K562 (cell line): ENCODE measurements around the gene AMN1. TPM values are rescaled to one million over a fixed set of nuclear protein-coding genes. Genes with fewer than 3 reads are reported as not detected.
"Not testable (repeated sequence)": the region's sequence is repeated elsewhere in the genome, so short reads cannot be mapped to it uniquely, and the experiment has no call there.

Experiments
- ARID2 ChIP-seq: fragments of 450-650 bp; IDR thresholded peaks from 2 replicates; pipeline ENCODE4 v1.6.1; 2017; ENCODE audit warnings: antibody characterized with exemption, mild to moderate bottlenecking
- ARNT ChIP-seq, 2 experiments: fragments of 450-650 bp; IDR thresholded peaks; 2 replicates each; pipeline ENCODE4 v1.6.1; 2016; ENCODE audit warnings: mild to moderate bottlenecking in 1 of 2
- EP400 ChIP-seq: fragments of 450-650 bp; IDR thresholded peaks from 2 replicates; pipeline ENCODE4 v1.6.1; 2017; ENCODE audit warnings: antibody characterized with exemption, mild to moderate bottlenecking, moderate library complexity
- FOXK2 ChIP-seq, 2 experiments: fragments of 450-650 bp; IDR thresholded peaks in 1 of 2; conservative IDR thresholded peaks in 1 of 2; 2 replicates each; pipeline ENCODE4 v1.6.1; 2016; ENCODE audit warnings: low read depth in 2 of 2, mild to moderate bottlenecking in 1 of 2
- HDAC1 ChIP-seq, 2 experiments: fragments of 450-650 bp; IDR thresholded peaks; 2 replicates each; pipeline ENCODE4 v1.6.1; 2016 to 2017; ENCODE audit warnings: inconsistent platforms in 1 of 2, mild to moderate bottlenecking in 1 of 2, moderate library complexity in 1 of 2
- HDGF ChIP-seq: fragments of 450-650 bp; IDR thresholded peaks from 2 replicates; pipeline ENCODE4 v1.6.1; 2016
- KDM1A ChIP-seq, 2 experiments: fragments of 450-650 bp; IDR thresholded peaks; 2 replicates each; pipeline ENCODE4 v1.6.1; 2016; ENCODE audit warnings: mild to moderate bottlenecking in 2 of 2
- L3MBTL2 ChIP-seq: fragments of 450-650 bp; IDR thresholded peaks from 2 replicates; pipeline ENCODE4 v1.6.1; 2016; ENCODE audit warnings: mild to moderate bottlenecking, moderate library complexity
- LARP7 ChIP-seq: fragments of 450-650 bp; IDR thresholded peaks from 2 replicates; pipeline ENCODE4 v1.6.1; 2016
- MAZ ChIP-seq, 2 experiments: fragments of 450-650 bp in 1 of 2; sonication (generic) in 1 of 2; formaldehyde crosslinking; IDR thresholded peaks in 1 of 2; conservative IDR thresholded peaks in 1 of 2; 2 replicates each; pipeline versions ENCODE4 v1.4.0 to v1.5.0; 2020; ENCODE audit warnings: mild to moderate bottlenecking in 1 of 2, missing genetic modification reagents in 1 of 2
- SMARCA5 ChIP-seq: fragments of 450-650 bp; IDR thresholded peaks from 2 replicates; pipeline ENCODE4 v1.6.1; 2016
- polyA plus RNA-seq, 8 experiments: library from polyadenylated mRNA; depleted of rRNA in 4 of 8; stranded (reverse) in 5 of 8; unstranded in 3 of 8; fragments of >200 nt; fragmentation: Nextera tagmentation in 2 of 8; fragmentation: Illumina TruSeq in 1 of 8; extraction: Ambion mirVana in 2 of 8; extraction: Trizol in 1 of 8; gene quantifications; 2 replicates each; pipeline versions ENCODE4 v1.2.1 to v1.2.3, GENCODE V29; 2011 to 2014; ENCODE audit warnings: inconsistent platforms in 1 of 8, missing spikeins in 1 of 8
- total RNA-seq, 7 experiments: library from RNA; depleted of rRNA in 6 of 7; stranded (reverse); fragments of >200 nt in 6 of 7; fragmentation: Illumina TruSeq in 2 of 7; extraction: Trizol in 2 of 7; gene quantifications; 2 replicates each; pipeline versions ENCODE4 v1.2.1 to v1.2.3, GENCODE V29; 2011 to 2021; ENCODE audit warnings: low replicate concordance in 1 of 7
- TF ChIP-seq, protein P1 (sequence below), 2 experiments: fragments of 450-650 bp in 1 of 2; sonication (generic) in 1 of 2; formaldehyde crosslinking in 1 of 2; IDR thresholded peaks; 2 replicates each; pipeline versions ENCODE4 v1.7.1 to v1.9.0; 2016 to 2022; ENCODE audit warnings: inconsistent platforms in 1 of 2, mild to moderate bottlenecking in 1 of 2, missing genetic modification reagents in 1 of 2
- TF ChIP-seq, protein P2 (sequence below), 2 experiments: fragments of 450-650 bp; conservative IDR thresholded peaks; 2 replicates each; pipeline ENCODE4 v1.6.1; 2017; ENCODE audit warnings: mild to moderate bottlenecking in 2 of 2, moderate library complexity in 2 of 2
- TF ChIP-seq, protein P3 (sequence below): fragments of 200-800 bp; sonication (Bioruptor generic); IDR thresholded peaks from 2 replicates; pipeline ENCODE4 v1.6.1; 2017; ENCODE audit warnings: missing genetic modification characterization, missing compliant biosample characterization

AMN1 gene
- total and polyA plus RNA-seq, 9 of the 15 experiments (the other 6 are each of a cell fraction or from before 2014, with no cell fraction given): 5.2 to 27.6 (median 13.0) TPM

DNA sequence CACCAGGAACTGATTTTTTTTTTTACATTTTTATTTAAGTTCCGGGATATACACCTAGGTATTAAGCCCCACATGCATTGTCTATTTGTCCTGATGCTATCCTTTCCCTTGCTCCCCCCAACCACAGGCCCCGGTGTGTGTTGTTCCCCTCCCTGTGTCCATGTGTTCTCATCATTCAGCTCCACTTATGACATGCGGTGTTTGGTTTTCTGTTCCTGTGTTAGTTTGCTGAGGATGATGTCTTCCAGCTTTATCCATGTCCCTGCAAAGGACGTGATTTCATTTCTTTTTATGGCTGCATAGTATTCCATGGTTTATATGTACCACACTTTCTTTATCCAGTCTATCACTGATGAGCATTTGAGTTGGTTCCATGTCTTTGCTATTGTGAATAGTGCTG is 11.8 kb downstream of the AMN1 start (continued):
- TF ChIP-seq, protein P1, sequence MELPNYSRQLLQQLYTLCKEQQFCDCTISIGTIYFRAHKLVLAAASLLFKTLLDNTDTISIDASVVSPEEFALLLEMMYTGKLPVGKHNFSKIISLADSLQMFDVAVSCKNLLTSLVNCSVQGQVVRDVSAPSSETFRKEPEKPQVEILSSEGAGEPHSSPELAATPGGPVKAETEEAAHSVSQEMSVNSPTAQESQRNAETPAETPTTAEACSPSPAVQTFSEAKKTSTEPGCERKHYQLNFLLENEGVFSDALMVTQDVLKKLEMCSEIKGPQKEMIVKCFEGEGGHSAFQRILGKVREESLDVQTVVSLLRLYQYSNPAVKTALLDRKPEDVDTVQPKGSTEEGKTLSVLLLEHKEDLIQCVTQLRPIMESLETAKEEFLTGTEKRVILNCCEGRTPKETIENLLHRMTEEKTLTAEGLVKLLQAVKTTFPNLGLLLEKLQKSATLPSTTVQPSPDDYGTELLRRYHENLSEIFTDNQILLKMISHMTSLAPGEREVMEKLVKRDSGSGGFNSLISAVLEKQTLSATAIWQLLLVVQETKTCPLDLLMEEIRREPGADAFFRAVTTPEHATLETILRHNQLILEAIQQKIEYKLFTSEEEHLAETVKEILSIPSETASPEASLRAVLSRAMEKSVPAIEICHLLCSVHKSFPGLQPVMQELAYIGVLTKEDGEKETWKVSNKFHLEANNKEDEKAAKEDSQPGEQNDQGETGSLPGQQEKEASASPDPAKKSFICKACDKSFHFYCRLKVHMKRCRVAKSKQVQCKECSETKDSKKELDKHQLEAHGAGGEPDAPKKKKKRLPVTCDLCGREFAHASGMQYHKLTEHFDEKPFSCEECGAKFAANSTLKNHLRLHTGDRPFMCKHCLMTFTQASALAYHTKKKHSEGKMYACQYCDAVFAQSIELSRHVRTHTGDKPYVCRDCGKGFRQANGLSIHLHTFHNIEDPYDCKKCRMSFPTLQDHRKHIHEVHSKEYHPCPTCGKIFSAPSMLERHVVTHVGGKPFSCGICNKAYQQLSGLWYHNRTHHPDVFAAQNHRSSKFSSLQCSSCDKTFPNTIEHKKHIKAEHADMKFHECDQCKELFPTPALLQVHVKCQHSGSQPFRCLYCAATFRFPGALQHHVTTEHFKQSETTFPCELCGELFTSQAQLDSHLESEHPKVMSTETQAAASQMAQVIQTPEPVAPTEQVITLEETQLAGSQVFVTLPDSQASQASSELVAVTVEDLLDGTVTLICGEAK (IDR thresholded peaks at IDR 0.05): peak; percentile 17; the same call in 1 of the 2 replicates
- TF ChIP-seq, protein P1 (CRISPR knock-in tag; IDR thresholded peaks at IDR 0.05): not testable (repeated sequence)
- TF ChIP-seq ARNT (IDR thresholded peaks at IDR 0.05): peak; percentile 39 to 71; a peak in 2 of 4 replicates
- TF ChIP-seq KDM1A (IDR thresholded peaks at IDR 0.05): peak in 1 of 2 experiments; percentile 51; a peak in 1 of 4 replicates
- peak in 1 of 2 experiments; percentile 31; a peak in 1 of 4 replicates for TF ChIP-seq FOXK2 (conservative IDR thresholded peaks at IDR 0.05 in 1 of 2, IDR thresholded peaks at IDR 0.05 in 1 of 2; ENCODE audit: low read depth in 2 of 2)
- TF ChIP-seq SMARCA5: peak; percentile 68; the same call in 1 of the 2 replicates
- peak in 1 of 2 experiments; percentile 64; a peak in 2 of 4 replicates for TF ChIP-seq HDAC1 (IDR thresholded peaks at IDR 0.05)
- TF ChIP-seq, protein P2, sequence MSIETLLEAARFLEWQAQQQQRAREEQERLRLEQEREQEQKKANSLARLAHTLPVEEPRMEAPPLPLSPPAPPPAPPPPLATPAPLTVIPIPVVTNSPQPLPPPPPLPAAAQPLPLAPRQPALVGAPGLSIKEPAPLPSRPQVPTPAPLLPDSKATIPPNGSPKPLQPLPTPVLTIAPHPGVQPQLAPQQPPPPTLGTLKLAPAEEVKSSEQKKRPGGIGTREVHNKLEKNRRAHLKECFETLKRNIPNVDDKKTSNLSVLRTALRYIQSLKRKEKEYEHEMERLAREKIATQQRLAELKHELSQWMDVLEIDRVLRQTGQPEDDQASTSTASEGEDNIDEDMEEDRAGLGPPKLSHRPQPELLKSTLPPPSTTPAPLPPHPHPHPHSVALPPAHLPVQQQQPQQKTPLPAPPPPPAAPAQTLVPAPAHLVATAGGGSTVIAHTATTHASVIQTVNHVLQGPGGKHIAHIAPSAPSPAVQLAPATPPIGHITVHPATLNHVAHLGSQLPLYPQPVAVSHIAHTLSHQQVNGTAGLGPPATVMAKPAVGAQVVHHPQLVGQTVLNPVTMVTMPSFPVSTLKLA (conservative IDR thresholded peaks at IDR 0.05): peak in 1 of 2 experiments; percentile 54; a peak in 3 of 4 replicates
- peak; percentile 43; the same call in 1 of the 2 replicates for TF ChIP-seq ARID2
- peak; percentile 71; the same call in 1 of the 2 replicates for TF ChIP-seq LARP7
- TF ChIP-seq, protein P3, sequence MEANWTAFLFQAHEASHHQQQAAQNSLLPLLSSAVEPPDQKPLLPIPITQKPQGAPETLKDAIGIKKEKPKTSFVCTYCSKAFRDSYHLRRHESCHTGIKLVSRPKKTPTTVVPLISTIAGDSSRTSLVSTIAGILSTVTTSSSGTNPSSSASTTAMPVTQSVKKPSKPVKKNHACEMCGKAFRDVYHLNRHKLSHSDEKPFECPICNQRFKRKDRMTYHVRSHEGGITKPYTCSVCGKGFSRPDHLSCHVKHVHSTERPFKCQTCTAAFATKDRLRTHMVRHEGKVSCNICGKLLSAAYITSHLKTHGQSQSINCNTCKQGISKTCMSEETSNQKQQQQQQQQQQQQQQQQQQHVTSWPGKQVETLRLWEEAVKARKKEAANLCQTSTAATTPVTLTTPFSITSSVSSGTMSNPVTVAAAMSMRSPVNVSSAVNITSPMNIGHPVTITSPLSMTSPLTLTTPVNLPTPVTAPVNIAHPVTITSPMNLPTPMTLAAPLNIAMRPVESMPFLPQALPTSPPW (CRISPR knock-in tag): peak; percentile 32; the same call in 1 of the 2 replicates
- peak in 1 of 2 experiments; percentile 25; a peak in 1 of 4 replicates for TF ChIP-seq MAZ (CRISPR knock-in tag; conservative IDR thresholded peaks at IDR 0.05 in 1 of 2, IDR thresholded peaks at IDR 0.05 in 1 of 2)
- peak; percentile 31; the same call in 1 of the 2 replicates for TF ChIP-seq L3MBTL2
- TF ChIP-seq HDGF: peak; percentile 65; the same call in 1 of the 2 replicates
- TF ChIP-seq EP400: peak; percentile 34; the same call in 1 of the 2 replicates
